ENCODE measurements around the gene NELFA.
"Not testable (repeated sequence)": the region's sequence is repeated elsewhere in the genome, so short reads cannot be mapped to it uniquely, and the experiment has no call there.

NELFA gene

GRCh38 chr4:2025817-2026216 is 17.0 kb upstream of the NELFA start:
- Histone ChIP-seq H3K27ac (no peak overlapping the region), H3K4me1 (no peaks in the 10 kb centered on the region)
- no peak for TF ChIP-seq Cebpa-rat (IDR thresholded peaks at IDR 0.05)

DNA sequence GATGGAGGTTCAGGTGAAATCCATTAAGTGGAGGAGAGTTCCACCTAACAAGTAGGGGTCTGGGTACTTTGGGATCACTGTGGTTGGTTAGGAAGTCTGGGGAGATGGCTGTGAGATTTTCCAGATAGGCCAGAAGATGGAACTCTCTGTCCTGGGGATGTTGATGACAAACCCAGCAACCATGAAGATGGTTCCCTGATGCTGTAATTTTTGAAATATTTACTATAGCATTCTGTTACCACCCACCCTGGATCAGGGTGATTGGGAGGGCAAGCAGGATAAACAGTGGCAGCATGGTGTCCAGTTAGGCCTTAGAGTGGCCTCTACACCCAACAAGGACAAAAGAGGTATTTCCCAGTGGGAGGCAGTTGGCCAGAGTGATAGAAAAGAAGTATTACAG is 15.9 kb upstream of the NELFA start:
- Histone ChIP-seq H3K9ac (no peak overlapping the region), H3K9me3 (replicated peaks in 1 of 11) (peaks cover 22 to 36% (median 29%) of the 10 kb centered on the region in 11 experiments), H3K4me3 (no peak overlapping the region), H3K4me2 (no peak overlapping the region), H3K4me1 (no peaks in the 10 kb centered on the region), H3K27ac (no peak overlapping the region), H3K36me3 (0 out of 22 replicates have a peak, but pooled peaks cover 0 to 6% (median 0%) of the 10 kb centered on the region in 11 experiments), H3K27me3 (peaks cover 0 to 6% (median 0%) of the 10 kb centered on the region in 11 experiments; a peak in 2 of 22 replicates), H4K20me1 (no peaks in the 10 kb centered on the region)
- no peak for TF ChIP-seq Cebpa-rat (IDR thresholded peaks at IDR 0.05)

More at GRCh38 chr4:2025817-2026216, 17.0 kb upstream of the NELFA start:
- Histone ChIP-seq H3K9ac (no peak overlapping the region), H3K27me3 (peaks cover 0 to 6% (median 0%) of the 10 kb centered on the region in 11 experiments; a peak in 2 of 22 replicates), H3K9me3 (replicated peaks in 1 of 11) (peaks cover 22 to 36% (median 29%) of the 10 kb centered on the region in 11 experiments), H3K36me3 (0 out of 22 replicates have a peak, but pooled peaks cover 0 to 6% (median 0%) of the 10 kb centered on the region in 11 experiments), H3K4me3 (peak overlapping the region in 1 of 10 experiments; percentile 11; a peak in 1 of 20 replicates), H4K20me1 (no peaks in the 10 kb centered on the region), H3K4me2 (no peak overlapping the region)

- H3K9ac ChIP-seq, H3K4me3 ChIP-seq, H3K4me2 ChIP-seq, H3K36me3 ChIP-seq, H3K4me1 ChIP-seq, H3K27ac ChIP-seq, H4K20me1 ChIP-seq, H3K27me3 ChIP-seq: not testable (repeated sequence)
- peaks cover 18 to 25% (median 22%) of the 10 kb centered on the region in 11 experiments for H3K9me3 ChIP-seq (replicated peaks in 1 of 11)
Measured at GRCh38 chr4:2021358-2022018, 12.7 kb upstream of the NELFA start.

- no peaks in the 10 kb centered on the region for H3K27me3 ChIP-seq
- peaks cover 6 to 22% (median 16%) of the 10 kb centered on the region in 10 experiments for H3K4me1 ChIP-seq
- no peaks in the 10 kb centered on the region for H4K20me1 ChIP-seq
- no peak overlapping the region for H3K9ac ChIP-seq
- TF ChIP-seq Cebpa-rat (IDR thresholded peaks at IDR 0.05) = no peak
- no peaks in the 10 kb centered on the region for H3K9me3 ChIP-seq (replicated peaks in 1 of 11)
- H3K4me2 ChIP-seq = no peak overlapping the region
- no peaks in the 10 kb centered on the region for H3K36me3 ChIP-seq
- H3K27ac ChIP-seq = no peak overlapping the region
- no peak overlapping the region for H3K4me3 ChIP-seq
Measured at GRCh38 chr4:2015008-2015407, 6.2 kb upstream of the NELFA start.

DNA sequence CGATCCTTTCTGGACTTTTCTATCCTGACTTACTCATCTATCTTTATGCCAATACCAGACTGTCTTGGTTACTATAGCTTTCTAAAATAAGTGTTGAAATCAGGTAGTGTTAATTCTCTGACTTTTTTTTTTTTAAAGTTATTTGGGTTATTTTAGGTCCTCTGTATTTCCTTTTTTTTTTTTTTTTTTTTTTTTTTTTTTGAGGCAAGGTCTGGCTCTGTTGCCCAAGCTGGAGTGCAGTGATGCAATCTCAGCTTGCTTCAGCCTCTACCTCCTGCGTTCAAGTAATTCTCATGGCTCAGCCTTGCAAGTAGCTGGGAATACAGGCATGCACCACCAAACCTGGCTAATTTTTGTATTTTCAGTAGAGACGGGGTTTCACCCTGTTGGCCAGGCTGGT is 2.8 kb upstream of the NELFA start:
- peaks cover 7 to 15% (median 13%) of the 10 kb centered on the region in 11 experiments; a peak in 19 of 22 replicates for H4K20me1 ChIP-seq
- peaks cover 22 to 37% (median 32%) of the 10 kb centered on the region in 10 experiments for H3K4me1 ChIP-seq
- H3K4me2 ChIP-seq = peak overlapping the region in 6 of 11 experiments; percentile 25 to 44 (median 34); a peak in 11 of 22 replicates
- peak in 3 of 11 experiments; percentile 30 to 50 (median 34); a peak in 1 of 22 replicates for TF ChIP-seq Cebpa-rat (IDR thresholded peaks at IDR 0.05)
- peaks cover 0 to 9% (median 5%) of the 10 kb centered on the region in 11 experiments; a peak in 8 of 22 replicates for H3K36me3 ChIP-seq
- no peak overlapping the region for H3K4me3 ChIP-seq
- no peak overlapping the region for H3K9ac ChIP-seq
- H3K9me3 ChIP-seq (replicated peaks in 1 of 11) = no peaks in the 10 kb centered on the region
- no peaks in the 10 kb centered on the region for H3K27me3 ChIP-seq
- H3K27ac ChIP-seq = no peak overlapping the region

DNA sequence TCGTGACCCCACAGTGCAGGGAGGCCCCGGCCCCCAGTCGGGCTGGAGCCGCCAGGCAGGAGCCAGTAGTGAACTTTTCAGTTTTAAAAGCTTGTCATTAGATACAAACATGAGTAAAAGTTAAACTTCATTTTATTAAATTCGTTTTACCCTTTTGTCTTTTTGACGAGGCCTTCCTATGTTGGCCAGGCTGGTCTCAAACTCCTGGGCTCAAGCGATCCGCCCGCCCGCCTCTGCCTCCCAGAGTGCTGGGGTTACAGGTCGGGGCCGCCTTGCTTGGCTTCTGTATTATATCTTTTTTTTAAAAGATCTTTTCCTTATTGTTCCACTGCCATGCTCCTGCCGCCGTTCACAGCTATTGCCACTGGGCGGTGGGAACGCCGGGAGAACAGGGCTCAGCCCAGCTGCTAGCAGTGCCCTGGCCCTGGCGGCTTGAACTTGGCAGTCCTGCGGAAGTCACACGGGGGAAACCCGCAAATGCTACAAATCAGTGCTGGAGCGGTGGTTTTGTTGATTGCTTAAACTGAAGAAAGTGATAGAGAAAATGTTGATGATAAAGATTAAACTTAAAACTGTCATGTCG is 968 bp upstream of the NELFA start:
- Histone ChIP-seq H3K9me3 (replicated peaks in 1 of 11) (no peaks in the 10 kb centered on the region), H3K36me3 (peaks cover 15 to 27% (median 23%) of the 10 kb centered on the region in 11 experiments; a peak in 21 of 22 replicates), H3K27ac (peak overlapping the region; percentile 95 to 100 (median 98)), H4K20me1 (peaks cover 20 to 33% (median 29%) of the 10 kb centered on the region in 11 experiments; a peak in 19 of 22 replicates), H3K4me1 (peaks cover 27 to 42% (median 38%) of the 10 kb centered on the region in 10 experiments), H3K4me2 (peak overlapping the region; percentile 90 to 97 (median 94)), H3K4me3 (peak overlapping the region; percentile 75 to 93 (median 85)), H3K27me3 (no peaks in the 10 kb centered on the region), H3K9ac (peak overlapping the region; percentile 91 to 99 (median 97))
- no peak for TF ChIP-seq Cebpa-rat (IDR thresholded peaks at IDR 0.05)

DNA sequence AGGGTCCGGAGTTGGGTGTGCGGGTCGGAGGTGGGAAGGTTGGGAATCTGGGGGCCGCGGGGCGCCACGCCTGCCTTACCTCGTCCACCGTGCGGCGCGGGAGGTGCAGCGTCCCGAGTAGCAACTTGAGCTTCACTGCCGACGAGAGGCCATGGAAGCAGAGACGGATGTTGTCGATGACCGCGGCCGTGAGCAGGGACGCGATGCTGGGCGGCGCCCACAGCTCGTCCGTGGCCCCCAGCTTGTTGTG is 178 bp downstream of the NELFA start:
- peaks cover 23 to 44% (median 40%) of the 10 kb centered on the region in 11 experiments; a peak in 20 of 22 replicates for H4K20me1 ChIP-seq
- H3K27me3 ChIP-seq = no peaks in the 10 kb centered on the region
- H3K4me3 ChIP-seq = peak overlapping the region; percentile 75 to 93 (median 85)
- H3K4me2 ChIP-seq = peak overlapping the region in 7 of 11 experiments; percentile 90 to 97 (median 94); a peak in 9 of 22 replicates
- H3K4me1 ChIP-seq = peaks cover 27 to 42% (median 38%) of the 10 kb centered on the region in 10 experiments
- peaks cover 25 to 39% (median 34%) of the 10 kb centered on the region in 11 experiments for H3K36me3 ChIP-seq
- H3K27ac ChIP-seq = peak overlapping the region; percentile 95 to 100 (median 98)
- peak overlapping the region; percentile 91 to 99 (median 97) for H3K9ac ChIP-seq
- peaks cover 0 to 5% (median 0%) of the 10 kb centered on the region in 11 experiments; a peak in 7 of 22 replicates for H3K9me3 ChIP-seq (replicated peaks in 1 of 11)
- no peak for TF ChIP-seq Cebpa-rat (IDR thresholded peaks at IDR 0.05)

DNA sequence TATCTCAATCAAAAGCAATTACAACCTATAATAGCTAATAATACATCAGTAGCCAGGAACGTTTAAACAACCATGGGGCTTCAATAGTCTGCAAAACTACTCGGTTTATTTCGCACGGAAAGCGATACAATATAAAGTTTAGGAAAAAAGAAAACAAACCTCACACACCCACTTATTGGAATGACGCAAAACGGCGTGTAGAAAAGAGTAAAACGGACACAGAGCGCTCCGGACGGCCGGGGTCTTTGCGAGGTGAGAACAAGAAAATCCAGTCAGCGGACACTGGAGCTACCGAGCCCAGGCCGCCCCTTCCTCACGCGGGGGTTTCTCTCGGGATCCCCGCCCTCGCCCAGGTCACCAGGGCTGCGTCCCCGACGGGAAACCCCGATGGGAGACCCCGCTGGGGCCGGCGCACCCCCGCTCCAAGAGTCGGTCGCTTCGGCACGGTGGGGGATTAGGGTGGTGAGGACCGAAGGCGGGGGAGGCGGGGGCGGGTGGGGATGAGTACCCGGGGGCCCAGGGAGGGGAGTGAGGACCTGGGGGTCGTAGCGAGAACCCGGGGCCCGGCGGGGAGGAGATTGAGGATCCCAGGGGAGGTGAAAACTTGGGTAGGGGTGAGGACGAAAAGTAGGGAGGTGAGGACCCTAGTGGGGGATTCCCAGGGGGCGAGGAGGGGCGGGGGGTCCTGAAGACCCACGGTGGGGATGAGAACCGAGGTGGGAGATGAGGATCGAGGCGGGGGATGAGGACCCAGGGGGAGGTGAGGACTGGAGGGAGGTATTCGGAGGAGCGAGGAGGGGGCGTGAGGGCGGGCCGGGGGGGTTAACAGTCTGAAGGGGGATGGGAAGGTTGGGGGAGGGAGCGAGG is 737 bp downstream of the NELFA start:
- H3K27me3 ChIP-seq = no peaks in the 10 kb centered on the region

More for the DNA sequence above, 737 bp downstream of the NELFA start:
- Histone ChIP-seq H3K36me3 (peaks cover 30 to 44% (median 39%) of the 10 kb centered on the region in 11 experiments), H3K27ac (peak overlapping the region; percentile 95 to 100 (median 98); a peak in 21 of 22 replicates), H3K4me1 (peaks cover 27 to 42% (median 38%) of the 10 kb centered on the region in 10 experiments), H4K20me1 (peaks cover 23 to 50% (median 41%) of the 10 kb centered on the region in 11 experiments; a peak in 20 of 22 replicates), H3K4me3 (peak overlapping the region; percentile 75 to 93 (median 85)), H3K9ac (peak overlapping the region; percentile 91 to 99 (median 97)), H3K4me2 (peak overlapping the region; percentile 80 to 94 (median 86)), H3K9me3 (replicated peaks in 1 of 11) (peaks cover 0 to 10% (median 5%) of the 10 kb centered on the region in 11 experiments; a peak in 7 of 22 replicates)
- no peak for TF ChIP-seq Cebpa-rat (IDR thresholded peaks at IDR 0.05)
